Activated naive CD4-positive, alpha-beta T cell treated with Interleukin-2 at 50 U/mL for 16 hours (primary cell): Measurements from ENCODE around the gene MEF2D.
A peak's percentile ranks its signal among the peaks of the same experiment; 100 is the strongest.

ENCODE experiments used
- DNase-seq: peaks from one replicate; pipeline ENCODE4 v3.0.0-alpha.2; 2020

The MEF2D gene

DNA sequence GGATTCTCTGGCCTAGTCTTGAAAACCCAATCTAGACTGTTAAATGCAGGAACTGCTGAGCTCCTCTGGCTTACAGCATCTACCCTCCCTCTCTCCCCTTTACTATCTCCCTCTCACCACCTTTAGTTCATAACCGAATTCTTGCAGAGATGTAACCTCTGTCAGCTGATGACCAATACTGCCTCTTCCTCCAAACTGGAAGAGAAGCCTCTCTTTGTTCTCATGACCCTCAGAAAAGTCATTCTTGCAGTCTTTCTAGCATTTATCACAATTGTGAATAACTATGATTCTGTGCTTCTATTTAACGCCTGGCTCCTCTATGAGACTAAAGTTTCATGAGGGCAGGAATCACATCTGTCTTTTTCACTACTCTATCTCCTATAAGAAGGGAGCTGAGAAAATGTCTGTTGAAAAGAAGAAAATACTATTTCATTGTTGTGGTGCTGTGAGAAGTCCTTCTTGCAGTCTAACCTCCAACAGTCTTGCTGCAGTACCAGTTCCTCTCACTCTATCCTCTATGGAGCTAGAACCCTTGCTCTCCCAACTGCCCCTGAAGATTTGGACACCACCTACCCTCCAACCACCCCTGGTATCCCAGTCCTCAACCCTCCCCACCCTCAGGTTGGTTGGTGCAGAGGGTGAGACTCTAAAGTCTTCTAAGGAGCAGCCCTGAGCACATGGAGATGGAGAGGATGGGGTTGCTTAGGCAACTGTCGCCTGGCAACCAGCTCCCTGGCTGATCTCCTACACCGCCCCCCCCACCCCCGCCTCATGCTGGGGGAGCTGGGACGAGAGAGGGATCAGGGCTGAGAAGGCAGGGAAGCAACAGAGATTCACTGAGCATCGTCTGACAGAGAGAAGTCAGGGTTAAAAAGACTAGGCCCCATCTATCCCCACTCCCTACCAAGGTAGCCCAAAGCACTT, 13.9 kb downstream of the MEF2D start:
- DNase-seq: no peak

DNA sequence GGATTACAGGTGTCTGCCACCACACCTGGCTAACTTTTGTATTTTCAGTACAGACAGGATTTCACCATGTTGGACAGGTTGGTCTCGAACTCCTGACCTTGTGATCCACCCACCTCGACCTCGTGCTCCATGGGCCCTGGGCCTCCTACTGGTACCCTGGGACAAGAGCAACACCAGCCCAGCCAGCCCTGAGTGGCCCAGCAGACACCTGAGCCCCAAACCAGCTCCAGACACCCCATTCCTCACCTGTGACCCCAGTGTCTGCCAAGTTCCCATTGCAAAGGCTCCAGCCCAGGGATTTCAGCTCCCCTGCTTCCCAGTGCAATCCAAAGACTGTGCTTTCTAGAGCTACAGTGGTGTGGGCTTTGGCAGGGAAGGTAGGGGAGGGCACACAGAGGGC, 14.6 kb downstream of the MEF2D start:
- DNase-seq: no peak

DNA sequence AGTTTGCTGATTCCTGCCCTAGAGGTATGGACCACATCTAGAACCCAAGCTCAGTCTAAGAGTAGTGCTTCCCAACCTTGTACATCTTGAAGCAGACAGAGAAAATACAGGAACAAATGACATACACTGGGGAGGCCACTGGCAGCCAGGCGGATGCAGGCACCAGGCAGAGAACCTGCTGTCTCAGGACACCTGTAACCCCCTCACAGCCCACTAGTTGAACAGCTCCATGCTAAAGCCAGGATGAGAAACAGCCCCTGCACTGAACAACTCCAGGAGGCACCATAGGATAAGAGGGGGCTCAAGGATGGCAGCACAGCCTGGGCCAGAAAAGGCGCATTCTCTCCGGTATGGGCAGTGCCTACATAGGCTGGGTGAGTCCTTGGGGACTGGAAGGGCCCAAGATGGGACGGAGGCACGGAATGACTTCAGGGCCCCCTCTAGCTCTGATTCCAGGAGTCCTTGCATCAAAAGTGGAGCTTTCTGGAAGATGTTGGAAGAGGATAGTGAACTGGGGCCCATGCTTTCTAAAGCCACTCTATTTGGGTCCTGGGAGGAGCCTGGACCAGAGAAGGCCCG, 16.0 kb downstream of the MEF2D start:
- DNase-seq: no peak

DNA sequence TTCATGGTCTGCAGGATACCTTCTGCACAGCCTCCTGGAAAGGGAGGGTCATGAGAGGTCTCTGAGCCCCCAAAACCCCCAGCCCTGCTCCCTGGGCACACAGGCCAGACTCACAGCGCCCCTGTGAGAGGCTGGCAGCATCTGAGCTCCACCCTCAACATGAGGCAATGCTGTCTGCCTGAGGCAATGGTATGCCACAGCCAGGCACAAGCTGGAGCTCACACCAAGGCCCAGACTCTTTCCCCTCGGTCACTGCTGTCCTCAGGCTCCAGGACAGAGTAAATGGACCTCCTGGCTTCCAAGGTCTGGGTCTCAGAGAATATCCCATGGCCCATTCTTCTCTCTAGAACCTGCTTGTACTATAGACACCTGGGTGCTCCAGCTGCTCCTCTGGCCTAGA, 17.2 kb downstream of the MEF2D start:
- no peak for DNase-seq

DNA sequence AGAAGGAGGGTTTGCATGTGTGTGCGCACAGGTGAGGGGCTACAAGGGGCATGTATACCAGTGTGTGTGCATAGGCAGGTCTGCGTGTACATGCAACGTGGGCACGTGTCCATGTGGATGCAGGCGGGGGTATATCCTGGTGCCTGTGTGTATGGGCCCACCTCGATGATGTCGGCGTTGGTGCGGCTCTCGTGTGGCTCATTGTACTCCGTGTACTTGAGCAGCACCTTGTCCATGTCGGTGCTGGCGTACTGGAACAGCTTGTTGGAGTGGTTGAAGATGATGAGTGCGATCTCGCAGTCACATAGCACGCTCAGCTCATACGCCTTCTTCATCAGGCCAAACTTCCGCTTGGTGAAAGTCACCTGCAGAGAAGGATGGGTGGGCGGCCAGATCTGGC, 18.3 kb downstream of the MEF2D start:
- DNase-seq: no peak

DNA sequence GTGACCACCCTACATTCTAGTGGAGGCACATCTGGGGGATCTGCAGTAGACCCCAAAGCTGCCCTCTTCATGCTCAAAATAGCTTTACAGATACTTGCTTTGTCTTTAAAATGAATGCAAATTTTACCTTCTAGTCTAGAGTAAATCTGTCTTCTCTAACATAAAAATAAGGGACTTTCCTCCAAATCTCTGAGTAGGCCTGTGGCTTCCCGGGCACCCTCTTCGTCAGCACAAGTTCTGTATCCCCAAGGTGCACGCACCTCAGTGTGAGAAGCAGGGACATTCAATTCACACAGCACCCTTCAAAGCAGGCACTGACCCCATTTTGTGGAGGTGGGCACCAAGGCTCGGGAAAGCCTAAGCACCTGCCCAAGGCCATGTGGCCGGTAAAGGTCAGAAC, 19.0 kb downstream of the MEF2D start:
- peak; percentile 32 for DNase-seq

DNA sequence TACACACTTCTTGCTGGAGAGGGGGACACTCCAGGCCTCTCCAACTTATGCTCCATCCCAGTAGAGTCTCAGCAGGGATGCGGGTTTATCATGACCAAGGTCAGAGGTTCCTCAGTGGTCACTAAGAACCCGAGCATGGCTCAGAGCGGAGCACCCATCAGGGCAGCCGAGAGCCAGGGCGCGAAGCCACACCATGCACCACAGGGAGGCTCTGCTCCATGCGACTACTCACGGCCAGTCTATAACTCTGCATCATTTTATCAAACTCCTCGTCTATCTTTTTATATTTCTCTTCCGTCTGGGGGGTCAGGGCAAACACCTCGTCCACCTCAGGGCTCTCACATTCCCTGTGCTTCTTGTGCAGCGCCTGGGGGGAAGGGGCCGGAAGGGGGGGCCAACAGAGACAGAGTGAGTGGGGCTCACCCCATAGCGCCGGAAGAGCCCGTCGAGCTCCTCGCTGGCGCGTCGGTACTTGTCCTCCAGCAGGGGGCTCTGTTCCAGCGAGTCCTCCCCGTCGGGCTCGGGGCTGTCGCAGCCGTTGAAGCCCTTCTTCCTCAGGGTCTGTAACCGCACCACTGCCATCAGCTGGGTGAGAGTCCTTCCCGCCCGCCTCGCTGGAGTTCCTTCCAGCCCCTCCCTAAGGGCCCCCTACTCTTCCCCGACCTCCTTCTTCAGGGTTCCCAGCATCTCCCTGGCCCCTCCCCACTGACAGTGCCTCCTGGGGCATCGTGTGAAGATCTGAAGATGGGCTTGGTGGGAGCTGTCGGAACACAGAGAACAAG, 20.0 kb downstream of the MEF2D start:
- DNase-seq: peak; percentile 77

DNA sequence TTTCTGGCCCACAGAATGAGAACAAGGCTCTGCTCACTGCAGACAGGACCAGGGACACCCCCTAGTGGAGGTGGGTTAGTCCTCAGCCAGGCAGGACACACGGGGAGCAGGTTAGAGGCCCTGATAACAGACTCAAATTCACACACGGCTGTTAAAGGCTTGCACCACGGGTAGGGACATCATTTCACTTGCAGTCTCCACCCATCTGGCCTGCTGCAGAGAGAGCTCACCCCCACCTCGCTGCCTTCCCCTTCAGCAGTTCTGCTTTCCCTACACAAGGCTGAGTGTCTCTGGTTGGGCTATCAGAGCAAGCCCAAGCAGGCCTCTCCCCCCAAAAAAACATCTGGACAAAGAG, 20.6 kb downstream of the MEF2D start:
- DNase-seq: no peak

DNA sequence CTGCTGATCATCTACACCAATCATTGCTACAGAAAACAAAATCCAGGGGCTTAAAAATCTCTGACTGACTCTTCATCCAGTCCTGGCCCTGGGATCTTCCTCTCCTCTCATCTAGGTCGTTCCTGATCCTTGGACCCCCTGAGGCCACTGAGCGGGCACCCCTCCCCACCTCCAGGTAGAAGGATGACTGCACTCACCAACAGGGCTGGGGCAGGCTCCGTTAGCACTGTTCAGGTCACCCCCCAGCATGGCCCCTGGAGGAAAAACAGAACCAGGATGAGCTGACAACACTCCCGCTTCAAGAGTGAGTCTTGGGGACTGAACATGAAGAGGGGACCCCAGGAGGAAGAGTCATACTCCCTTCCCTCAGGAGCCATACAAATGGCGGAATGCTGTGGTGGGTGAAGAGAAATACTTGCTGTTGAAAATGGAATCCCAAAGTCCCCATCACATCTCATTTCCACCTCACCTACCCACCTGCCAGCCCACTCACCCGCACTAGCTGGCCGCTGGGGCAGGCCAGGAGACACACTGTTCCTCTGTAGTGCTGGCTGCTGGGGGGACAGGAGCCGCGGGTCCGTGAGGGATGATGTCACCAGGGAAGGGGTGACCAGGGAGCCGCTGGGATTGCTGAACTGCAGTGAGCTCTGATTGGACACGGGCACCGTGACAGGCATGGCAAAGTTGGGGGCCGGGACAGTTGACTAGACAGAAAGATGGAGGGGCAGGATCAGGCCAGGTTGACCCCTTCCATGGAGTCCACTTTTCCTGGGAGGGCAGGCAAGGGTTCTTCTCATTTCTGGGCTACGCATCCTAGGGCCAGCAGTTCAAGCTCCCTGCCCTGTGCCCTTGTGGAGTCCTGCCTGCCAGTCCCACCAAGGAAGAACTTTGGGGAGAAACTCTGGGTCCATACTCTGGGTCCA, 21.2 kb downstream of the MEF2D start:
- DNase-seq: no peak

DNA sequence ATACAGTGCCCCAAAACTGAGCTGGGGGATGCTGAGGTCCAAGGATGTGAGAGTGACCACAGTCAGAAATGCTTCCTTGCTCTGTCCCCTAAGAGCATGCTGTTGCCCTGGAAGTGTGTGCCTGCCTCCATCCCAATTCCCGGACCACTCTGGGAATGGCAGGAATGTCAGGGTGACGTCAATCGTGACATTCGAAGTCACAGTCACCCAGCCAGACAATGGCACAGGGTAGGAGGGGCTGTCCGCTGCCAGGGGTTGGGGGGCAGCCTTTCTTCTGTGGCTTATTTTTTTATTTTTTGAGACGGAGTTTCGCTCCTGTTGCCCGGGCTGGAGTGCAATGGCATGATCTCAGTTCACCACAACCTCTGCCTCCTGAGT, 22.3 kb downstream of the MEF2D start:
- no peak for DNase-seq

DNA sequence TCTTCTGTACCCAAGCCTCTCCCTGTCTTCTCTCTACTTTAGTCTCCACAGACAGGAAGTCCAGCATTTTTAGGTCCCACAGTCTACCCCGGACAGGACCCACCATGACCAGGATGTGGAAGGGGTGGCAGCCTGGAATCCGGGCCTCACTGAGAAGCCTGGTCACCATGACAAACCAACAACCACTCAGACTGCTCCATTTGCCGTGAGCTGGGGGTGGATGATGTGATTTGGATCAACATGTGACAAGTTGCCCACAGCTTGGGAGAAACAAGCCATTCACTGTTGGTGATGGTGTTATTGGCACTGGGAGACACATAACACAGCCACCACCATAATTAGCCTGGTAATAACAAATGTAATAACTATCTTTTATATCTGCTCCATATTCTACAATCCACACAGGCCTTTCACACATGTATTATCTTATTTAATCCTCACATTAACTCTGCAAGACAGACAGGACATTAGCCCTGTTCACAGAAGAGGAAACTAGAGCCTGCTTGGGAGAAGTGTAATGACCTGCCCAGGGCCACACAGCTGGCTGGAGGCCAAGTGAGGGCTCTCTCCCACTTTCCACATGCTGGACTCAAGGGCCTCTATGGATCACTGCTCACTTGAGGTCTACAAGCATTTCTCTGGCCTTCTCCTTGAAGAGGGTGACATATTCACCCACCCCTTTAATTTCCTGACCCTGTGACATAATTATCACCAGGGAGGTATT, 22.9 kb downstream of the MEF2D start:
- DNase-seq: no peak

DNA sequence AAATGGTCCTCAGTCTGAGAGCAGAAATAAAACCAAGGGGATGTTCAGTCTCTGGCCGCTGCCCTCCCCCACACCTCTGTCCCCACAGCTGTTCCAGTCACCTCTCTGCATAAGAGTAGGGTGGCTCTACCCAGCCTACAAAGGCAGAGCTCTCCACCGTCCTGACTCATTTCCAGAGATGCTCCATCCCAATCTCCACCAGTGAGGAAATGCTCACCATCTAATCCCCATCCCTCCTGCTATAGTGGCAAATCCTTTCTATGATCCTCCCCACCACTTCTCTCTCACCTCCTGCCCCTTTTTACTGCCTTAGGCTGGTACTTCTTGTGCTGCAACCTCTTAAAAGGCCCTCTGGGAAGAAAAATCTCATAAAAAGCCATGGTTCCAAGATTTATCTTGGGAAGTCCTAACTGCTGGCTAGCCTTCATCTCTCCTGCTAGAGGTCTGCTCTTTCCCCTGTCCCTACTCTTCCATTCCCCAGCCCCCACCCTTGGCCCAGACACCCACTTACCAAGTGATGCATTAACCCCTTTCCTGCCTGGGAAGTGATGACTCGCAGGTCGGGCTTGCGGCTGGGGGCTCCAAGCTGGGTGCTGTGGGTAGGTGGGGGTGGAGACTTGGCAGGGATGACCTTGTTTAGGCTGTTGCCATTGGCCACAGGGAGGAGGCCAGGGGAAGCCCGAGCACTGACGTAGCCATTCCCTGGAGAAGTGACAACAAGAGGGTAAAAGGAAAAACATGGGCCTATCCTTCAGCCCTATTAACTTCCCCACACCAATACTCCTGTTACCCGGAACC, 23.9 kb downstream of the MEF2D start:
- no peak for DNase-seq

DNA sequence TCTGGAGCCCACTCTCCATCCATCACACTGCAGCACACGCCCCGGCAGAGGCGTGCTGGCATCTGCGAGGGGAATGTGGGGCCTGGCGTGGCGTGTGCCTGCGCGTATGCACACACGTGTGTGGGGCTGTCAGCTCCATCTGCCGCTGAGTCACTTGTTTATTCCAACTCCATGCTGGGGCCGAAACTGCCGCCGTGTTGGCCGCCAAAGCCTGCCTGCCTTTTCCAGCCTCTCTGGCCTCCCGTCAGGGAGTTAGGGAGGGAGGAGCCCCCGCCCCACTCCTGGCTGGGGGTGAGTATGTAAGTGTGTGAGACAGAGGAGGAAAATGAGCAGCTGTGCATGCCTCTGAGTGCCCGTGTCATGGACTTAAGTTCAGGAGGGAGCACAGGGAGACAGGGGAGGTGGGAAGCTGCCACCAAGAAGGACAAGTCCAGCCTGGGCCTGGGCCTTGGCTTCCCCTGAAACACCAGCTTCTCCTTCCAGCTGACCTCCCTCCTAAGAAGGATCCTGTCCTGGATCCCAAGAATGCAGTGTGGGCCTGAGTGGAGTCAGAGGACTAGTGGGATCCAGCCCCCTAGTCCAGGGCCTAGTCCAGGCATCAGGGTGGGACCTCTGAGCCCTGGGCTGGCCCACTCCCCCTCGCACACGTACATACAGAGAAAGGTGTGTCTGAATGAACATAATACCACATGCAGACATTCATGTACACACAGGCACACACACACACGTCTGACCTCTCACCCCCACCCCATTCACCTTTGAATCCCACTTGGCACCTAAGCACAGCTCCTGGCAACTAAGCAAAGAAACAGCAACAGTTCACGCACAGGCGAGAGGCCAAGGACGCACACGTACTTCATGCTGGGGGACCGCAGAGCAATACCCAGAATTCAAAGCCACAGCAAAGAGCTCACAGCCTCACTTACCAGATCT, 24.7 kb downstream of the MEF2D start:
- DNase-seq: no peak

DNA sequence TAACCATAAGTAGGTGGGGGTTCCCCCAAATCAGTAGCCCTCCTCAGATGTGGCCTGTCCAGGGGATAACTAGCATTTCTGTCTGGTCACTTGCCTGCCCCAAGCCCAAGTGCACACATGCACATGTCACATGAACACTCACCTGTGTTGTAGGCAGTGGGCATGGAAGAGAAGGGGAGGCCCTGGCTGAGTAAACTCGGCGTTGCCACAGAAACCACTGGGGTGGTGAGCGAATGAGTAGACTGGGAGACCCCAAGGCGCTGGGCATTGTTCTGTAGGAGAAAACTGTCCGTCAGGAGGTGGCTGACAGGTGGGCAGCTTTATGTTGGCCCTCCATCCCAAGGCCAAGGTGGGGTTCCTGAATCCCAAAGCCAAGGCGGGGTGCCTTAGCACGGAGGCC, 25.6 kb downstream of the MEF2D start:
- no peak for DNase-seq

DNA sequence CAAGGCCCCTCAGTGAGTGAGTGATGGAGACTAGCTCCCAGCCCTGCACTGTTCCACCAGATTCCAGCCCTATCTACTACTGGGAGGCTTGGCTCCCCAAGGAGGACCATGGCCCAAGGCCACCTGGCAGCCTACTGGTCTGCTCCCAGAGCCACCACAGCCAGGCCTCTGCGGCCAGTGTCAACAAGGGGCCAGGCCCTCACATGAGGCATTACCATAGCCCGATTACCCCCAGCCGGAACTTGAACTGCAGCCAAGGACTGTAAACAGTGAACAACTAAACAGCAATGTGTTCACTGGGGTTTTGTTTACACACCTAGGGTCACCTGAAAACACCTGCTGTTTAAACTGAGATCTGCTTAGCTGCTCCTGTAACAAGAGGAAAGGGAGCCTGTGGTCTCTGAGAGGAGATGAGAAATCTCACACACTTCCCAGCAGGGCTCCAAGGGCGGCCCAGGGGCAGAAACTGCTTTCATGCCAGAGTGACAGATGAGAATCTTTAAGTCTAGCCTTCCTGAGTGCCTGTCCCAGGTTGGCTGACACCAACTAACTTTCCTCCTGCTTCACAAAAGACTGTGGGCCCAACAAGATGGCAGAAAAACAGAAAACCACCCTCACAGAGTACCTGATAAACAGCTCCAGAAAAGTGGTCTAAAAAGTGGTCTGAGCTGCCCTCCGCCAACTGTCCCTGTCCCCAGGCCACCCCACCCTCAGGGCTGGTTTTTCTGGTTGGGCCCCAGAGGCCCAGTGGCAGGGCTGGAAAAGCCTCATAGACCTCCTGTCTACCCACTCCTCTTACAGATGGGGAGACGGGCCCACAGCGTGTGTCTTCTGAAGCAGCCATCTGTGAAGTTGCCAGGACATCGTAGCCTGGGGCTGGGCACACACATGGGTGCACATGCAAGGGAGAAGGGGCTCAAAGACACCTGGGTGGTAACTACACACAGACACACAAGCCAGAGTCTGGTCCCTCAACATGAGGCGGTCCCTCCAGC, 28.8 kb downstream of the MEF2D start:
- no peak for DNase-seq

DNA sequence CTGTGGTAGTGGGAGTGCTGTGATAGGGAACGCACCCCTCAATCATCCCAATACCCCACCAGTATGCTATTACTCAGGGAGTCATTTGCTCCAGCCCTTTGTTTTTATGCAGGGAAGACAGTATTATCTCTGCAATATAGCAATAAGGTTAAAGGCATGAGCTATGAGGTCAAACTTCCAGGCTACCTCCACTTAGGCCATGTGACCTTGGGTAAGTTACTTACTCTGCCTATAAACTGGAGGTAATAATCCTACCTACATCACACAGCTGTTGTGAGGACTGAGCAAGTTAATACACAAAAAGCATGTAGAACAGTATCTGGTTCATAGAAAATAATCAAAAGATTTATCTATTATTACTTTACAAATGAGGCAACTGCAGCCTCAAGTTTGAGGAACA, 30.1 kb downstream of the MEF2D start:
- DNase-seq: no peak

DNA sequence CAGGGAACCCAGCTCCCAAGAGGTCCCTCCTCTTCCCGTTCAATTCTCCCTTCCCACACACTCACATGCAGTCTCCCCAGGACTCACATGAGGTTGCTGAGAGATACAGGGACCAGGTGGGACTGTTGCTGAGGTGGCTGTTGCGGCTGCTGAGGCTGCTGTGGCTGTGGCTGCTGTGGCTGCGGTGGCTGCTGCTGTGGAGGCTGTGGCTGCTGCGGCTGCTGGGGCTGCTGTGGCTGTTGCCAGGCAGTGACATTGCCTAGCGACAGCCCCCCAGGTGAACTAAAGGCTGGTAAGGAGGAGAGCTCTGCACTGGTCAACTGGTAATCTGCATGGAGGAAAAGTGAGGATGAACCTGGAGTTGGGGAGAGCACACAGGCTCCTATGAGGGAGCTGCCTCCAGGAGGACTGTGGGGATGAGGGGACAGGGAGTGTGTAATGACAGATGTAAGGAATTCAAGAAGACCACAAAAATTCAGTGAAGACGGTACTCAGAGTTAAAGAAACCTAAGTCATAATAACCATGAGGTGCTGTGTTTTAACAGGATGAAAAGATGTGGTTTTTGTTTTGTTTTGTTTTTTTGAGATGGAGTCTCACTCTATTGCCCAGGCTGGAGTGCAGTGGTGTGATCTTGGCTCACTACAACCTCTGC, 31.8 kb downstream of the MEF2D start:
- DNase-seq: no peak

DNA sequence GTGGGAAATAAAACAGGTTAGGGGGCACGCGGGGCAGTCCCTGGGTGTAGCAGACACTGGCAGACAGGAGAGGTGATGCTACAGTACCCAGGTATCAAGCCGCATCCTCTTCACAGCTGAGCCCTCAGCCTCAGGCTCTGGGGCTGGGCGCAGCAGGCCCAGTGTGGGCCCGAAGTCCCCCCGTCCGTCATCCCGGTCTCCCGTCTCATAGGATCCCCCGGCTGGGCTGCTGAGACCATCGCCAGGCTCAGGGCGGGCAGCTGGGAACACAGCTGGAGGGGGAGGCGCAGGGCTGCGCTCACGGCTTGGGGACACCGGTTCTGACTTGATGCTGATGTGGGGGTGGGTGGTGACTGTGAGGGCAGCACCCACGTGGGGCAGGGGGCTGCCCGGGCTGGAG, 32.7 kb downstream of the MEF2D start:
- no peak for DNase-seq
